Ascending aorta (tissue), 2 donors: Measurements from ENCODE around the gene PTGES2. TPM values are rescaled to one million over a fixed set of nuclear protein-coding genes. Genes with fewer than 3 reads are reported as not detected.

Experiments used
- DNase-seq, 2 donors: peaks; one replicate each; pipeline ENCODE4 v3.0.0-alpha.2; 2019; ENCODE audit warnings: low spot score in 2 of 2
- H3K27ac ChIP-seq, 2 donors: fragments of 200-600 bp; sonication (generic); one replicate each; pipeline ENCODE4 v1.5.1; 2016 to 2017; ENCODE audit warnings: mild to moderate bottlenecking in 1 of 2
- H3K27me3 ChIP-seq: fragments of 200-600 bp; sonication (generic); one replicate; pipeline ENCODE4 v1.5.1; 2017
- H3K36me3 ChIP-seq, 2 donors: fragments of 200-600 bp; sonication (generic); one replicate each; pipeline ENCODE4 v1.5.1; 2016
- H3K4me1 ChIP-seq, 2 donors: fragments of 200-600 bp; sonication (generic); one replicate each; pipeline ENCODE4 v1.5.1; 2016 to 2017; ENCODE audit warnings: mild to moderate bottlenecking in 1 of 2
- H3K4me3 ChIP-seq, 2 donors: fragments of 200-600 bp; sonication (generic); one replicate each; pipeline ENCODE4 v1.5.1; 2016 to 2017; ENCODE audit warnings: mild to moderate bottlenecking in 1 of 2
- H3K9me3 ChIP-seq, 2 donors: fragments of 200-600 bp; sonication (generic); one replicate each; pipeline ENCODE4 v1.5.1; 2016
- CTCF ChIP-seq, 3 experiments: fragments of 200-600 bp in 2 of 3; fragments of 450-650 bp in 1 of 3; sonication (generic) in 2 of 3; IDR thresholded peaks; one replicate each; pipeline ENCODE4 v1.5.1; 2016 to 2019; ENCODE audit warnings: antibody characterized with exemption in 3 of 3, mild to moderate bottlenecking in 1 of 3, moderate library complexity in 1 of 3
- intact Hi-C: fragments of 100-400 bp; cut with DNase I; formaldehyde crosslinking; loops from one replicate; pipeline ENCODE4 v1.15.1; 2023
- total RNA-seq: library from RNA; depleted of rRNA; stranded (reverse); fragments of >200 nt; gene quantifications from one replicate; pipeline ENCODE4 v1.1.0, GENCODE V29; 2016

PTGES2 gene
- total RNA-seq, 1 donor from 2014 or later: 97.2 TPM

GRCh38 chr9:128163027-128163515, 35.5 kb upstream of the PTGES2 start:
- H3K27me3 ChIP-seq: no peaks in the 10 kb centered on the region
- no peaks in the 10 kb centered on the region for H3K9me3 ChIP-seq
- no peak overlapping the region for H3K27ac ChIP-seq
- DNase-seq: no peak
- intact Hi-C loops: no loop called here
- peaks cover 0 to 18% of the 10 kb centered on the region in 2 donors for H3K4me1 ChIP-seq
- no peak for TF ChIP-seq CTCF (IDR thresholded peaks at IDR 0.05)
- no peak overlapping the region for H3K4me3 ChIP-seq
- H3K36me3 ChIP-seq: peaks cover 37 to 45% of the 10 kb centered on the region in 2 donors

- H3K4me3 ChIP-seq: no peak overlapping the region
- peak overlapping the region in 1 of 2 donors; percentile 35 for H3K27ac ChIP-seq
- H3K36me3 ChIP-seq: peaks cover 30 to 38% of the 10 kb centered on the region in 2 donors
- DNase-seq: peak; percentile 37 to 91
- intact Hi-C loops: no loop called here
- no peak for TF ChIP-seq CTCF (IDR thresholded peaks at IDR 0.05)
- no peaks in the 10 kb centered on the region for H3K9me3 ChIP-seq
- H3K27me3 ChIP-seq: no peaks in the 10 kb centered on the region
- peaks cover 0 to 18% of the 10 kb centered on the region in 2 donors for H3K4me1 ChIP-seq
Observed at GRCh38 chr9:128162215-128163026, 34.9 kb upstream of the PTGES2 start.

GRCh38 chr9:128161215-128161902, 33.8 kb upstream of the PTGES2 start:
- intact Hi-C loops: loop anchor here (2.0 kb wide), 1 partner anchor 113 kb away; no protein-coding TSS in a partner anchor
- Histone ChIP-seq H3K27me3 (no peaks in the 10 kb centered on the region), H3K4me1 (peaks cover 0 to 18% of the 10 kb centered on the region in 2 donors), H3K4me3 (peak overlapping the region in 1 of 2 donors; percentile 90), H3K9me3 (no peaks in the 10 kb centered on the region), H3K27ac (no peak overlapping the region), H3K36me3 (peaks cover 21 to 28% of the 10 kb centered on the region in 2 donors)
- no peak for DNase-seq
- no peak for TF ChIP-seq CTCF (IDR thresholded peaks at IDR 0.05)

GRCh38 chr9:128160603-128160987, 33.1 kb upstream of the PTGES2 start:
- H3K27me3 ChIP-seq: no peaks in the 10 kb centered on the region
- no peaks in the 10 kb centered on the region for H3K9me3 ChIP-seq
- peaks cover 0 to 18% of the 10 kb centered on the region in 2 donors for H3K4me1 ChIP-seq
- DNase-seq: no peak
- intact Hi-C loops: loop anchor here (1.0 to 2.0 kb wide), 2 partner anchors 32 to 114 kb away; no protein-coding TSS in a partner anchor
- peak overlapping the region; percentile 59 to 66 for H3K27ac ChIP-seq
- peak overlapping the region; percentile 59 to 90 for H3K4me3 ChIP-seq
- no peak for TF ChIP-seq CTCF (IDR thresholded peaks at IDR 0.05)
- H3K36me3 ChIP-seq: peaks cover 13 to 20% of the 10 kb centered on the region in 2 donors

GRCh38 chr9:128159784-128160602, 32.5 kb upstream of the PTGES2 start, which contains the start of gene BBLN:
TSS of gene BBLN (plus strand) at chr9:128160265. CDS start at chr9:128160408, 143 bp downstream.
- intact Hi-C loops: loop anchor here (1.0 to 2.0 kb wide), 2 partner anchors 32 to 115 kb away; no protein-coding TSS in a partner anchor
- peak; percentile 63 to 97 for DNase-seq
- Histone ChIP-seq H3K4me3 (peak within 1 kb of the TSS; percentile 59 to 90), H3K9me3 (no peaks in the 10 kb centered on the region), H3K27ac (peak within 1 kb of the TSS; percentile 59 to 66), H3K4me1 (peaks cover 0 to 18% of the 10 kb centered on the region in 2 donors), H3K36me3 (peaks cover 13 to 16% of the 10 kb centered on the region in 2 donors), H3K27me3 (no peaks in the 10 kb centered on the region)
- no peak for TF ChIP-seq CTCF (IDR thresholded peaks at IDR 0.05)
